Measurements from ENCODE around the gene TXN2.

DNA sequence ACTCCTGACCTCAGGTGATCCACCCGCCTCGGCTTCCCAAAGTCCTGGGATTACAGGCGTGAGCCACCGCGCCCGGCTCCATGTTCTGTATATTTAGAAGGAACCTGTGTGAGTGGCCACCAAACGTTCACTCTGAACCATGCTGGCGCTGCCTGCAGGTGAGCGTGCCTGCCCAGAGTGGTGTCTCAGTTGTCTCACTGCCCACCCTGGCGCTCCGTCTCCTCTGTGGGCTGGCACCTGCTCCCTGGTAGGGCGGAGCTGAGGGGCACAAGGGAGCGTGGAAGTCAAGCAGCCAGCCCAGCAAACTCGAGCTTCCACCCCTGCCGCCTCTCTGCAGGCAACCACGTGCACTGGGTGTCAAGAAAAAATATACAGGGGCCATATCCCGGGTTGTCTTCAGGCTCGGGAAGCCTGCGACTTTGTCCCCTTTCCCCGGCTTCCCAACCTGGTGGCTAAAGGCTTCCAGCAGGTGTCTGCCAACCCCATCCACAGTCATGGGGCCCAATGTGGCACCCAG lies 16.7 kb downstream of the TXN2 start:
- no peak for TF ChIP-seq EZH2 (IDR thresholded peaks at IDR 0.05; ENCODE audit: borderline replicate concordance, insufficient read depth, low read depth, low read length, poor library complexity, severe bottlenecking)
- TF ChIP-seq, protein P1, sequence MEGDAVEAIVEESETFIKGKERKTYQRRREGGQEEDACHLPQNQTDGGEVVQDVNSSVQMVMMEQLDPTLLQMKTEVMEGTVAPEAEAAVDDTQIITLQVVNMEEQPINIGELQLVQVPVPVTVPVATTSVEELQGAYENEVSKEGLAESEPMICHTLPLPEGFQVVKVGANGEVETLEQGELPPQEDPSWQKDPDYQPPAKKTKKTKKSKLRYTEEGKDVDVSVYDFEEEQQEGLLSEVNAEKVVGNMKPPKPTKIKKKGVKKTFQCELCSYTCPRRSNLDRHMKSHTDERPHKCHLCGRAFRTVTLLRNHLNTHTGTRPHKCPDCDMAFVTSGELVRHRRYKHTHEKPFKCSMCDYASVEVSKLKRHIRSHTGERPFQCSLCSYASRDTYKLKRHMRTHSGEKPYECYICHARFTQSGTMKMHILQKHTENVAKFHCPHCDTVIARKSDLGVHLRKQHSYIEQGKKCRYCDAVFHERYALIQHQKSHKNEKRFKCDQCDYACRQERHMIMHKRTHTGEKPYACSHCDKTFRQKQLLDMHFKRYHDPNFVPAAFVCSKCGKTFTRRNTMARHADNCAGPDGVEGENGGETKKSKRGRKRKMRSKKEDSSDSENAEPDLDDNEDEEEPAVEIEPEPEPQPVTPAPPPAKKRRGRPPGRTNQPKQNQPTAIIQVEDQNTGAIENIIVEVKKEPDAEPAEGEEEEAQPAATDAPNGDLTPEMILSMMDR (IDR thresholded peaks at IDR 0.05), result no peak

Measured in B cell (primary cell).